Mesenchymal stem cell (in vitro differentiated cells and primary cell): ENCODE measurements around the gene MIER3.

Experiments used
- DNase-seq: peaks from one replicate; pipeline ENCODE4 v3.0.0-alpha.2; 2013
- H2AFZ ChIP-seq: one replicate; pipeline ENCODE4 v1.6.1; 2013; ENCODE audit warnings: low read depth, mild to moderate bottlenecking, control low read depth, inconsistent platforms, low read length, moderate library complexity
- H2AK5ac ChIP-seq: 2 replicates; pipeline ENCODE4 v1.6.1; 2013; ENCODE audit warnings: low read length, moderate library complexity, mild to moderate bottlenecking, inconsistent platforms; ENCODE audit not compliant: severe bottlenecking
- H2BK120ac ChIP-seq: one replicate; pipeline ENCODE4 v1.6.1; 2013; ENCODE audit warnings: low read depth, mild to moderate bottlenecking, inconsistent platforms, low read length, moderate library complexity
- H2BK12ac ChIP-seq, 2 experiments: one replicate each; pipeline ENCODE4 v1.6.1; 2013; ENCODE audit warnings: inconsistent platforms in 2 of 2, low read length in 2 of 2, mild to moderate bottlenecking in 2 of 2, moderate library complexity in 2 of 2, control low read depth in 1 of 2
- H2BK15ac ChIP-seq: one replicate; pipeline ENCODE4 v1.6.1; 2013; ENCODE audit warnings: mild to moderate bottlenecking, low read depth, inconsistent platforms; ENCODE audit not compliant: poor library complexity, severe bottlenecking
- H2BK5ac ChIP-seq: 2 replicates; pipeline ENCODE4 v1.6.1; 2013; ENCODE audit warnings: low read depth, mild to moderate bottlenecking, low read length, control low read depth, inconsistent platforms; ENCODE audit not compliant: poor library complexity, severe bottlenecking
- H3K14ac ChIP-seq, 2 experiments: one replicate each; pipeline ENCODE4 v1.6.1; 2013; ENCODE audit warnings: inconsistent platforms in 2 of 2, low read length in 2 of 2, control low read depth in 1 of 2, mild to moderate bottlenecking in 1 of 2, moderate library complexity in 1 of 2
- H3K18ac ChIP-seq, 2 experiments: one replicate each; pipeline ENCODE4 v1.6.1; 2013; ENCODE audit warnings: inconsistent platforms in 2 of 2, low read length in 2 of 2, control low read depth in 1 of 2, low read depth in 1 of 2, mild to moderate bottlenecking in 1 of 2
- H3K23ac ChIP-seq, 2 experiments: one replicate each; pipeline ENCODE4 v1.6.1; 2013; ENCODE audit warnings: inconsistent platforms in 2 of 2, low read length in 2 of 2, mild to moderate bottlenecking in 2 of 2, moderate library complexity in 2 of 2, control low read depth in 1 of 2
- H3K27ac ChIP-seq: 2 replicates; pipeline ENCODE4 v1.5.1; 2013; ENCODE audit warnings: mild to moderate bottlenecking, moderate library complexity, low read length, control low read depth, inconsistent platforms; ENCODE audit not compliant: poor library complexity, severe bottlenecking
- H3K27me3 ChIP-seq, 2 experiments: 2 replicates each; pipeline versions ENCODE4 v1.6.1 to v1.7.0; 2013; ENCODE audit warnings: low read length in 2 of 2, mild to moderate bottlenecking in 2 of 2, moderate library complexity in 2 of 2, control low read depth in 1 of 2, inconsistent platforms in 1 of 2; ENCODE audit not compliant: control insufficient read depth in 1 of 2, insufficient read depth in 1 of 2
- H3K36me3 ChIP-seq, 2 experiments: 2 replicates each; pipeline versions ENCODE4 v1.6.1 to v1.7.0; 2013; ENCODE audit warnings: low read length in 2 of 2, control low read depth in 1 of 2, inconsistent platforms in 1 of 2, low read depth in 1 of 2, mild to moderate bottlenecking in 1 of 2; ENCODE audit not compliant: insufficient read depth in 2 of 2, control insufficient read depth in 1 of 2
- H3K4ac ChIP-seq, 2 experiments: one replicate each; pipeline ENCODE4 v1.6.1; 2013; ENCODE audit warnings: inconsistent platforms in 2 of 2, low read length in 2 of 2, mild to moderate bottlenecking in 2 of 2, moderate library complexity in 2 of 2, control low read depth in 1 of 2, low read depth in 1 of 2
- H3K4me1 ChIP-seq: 2 replicates; pipeline ENCODE4 v1.6.1; 2013; ENCODE audit warnings: low read depth, low read length, control low read depth; ENCODE audit not compliant: control insufficient read depth, insufficient read depth
- H3K4me2 ChIP-seq: 2 replicates; pipeline ENCODE4 v1.6.1; 2013; ENCODE audit warnings: low read length, mild to moderate bottlenecking, inconsistent platforms; ENCODE audit not compliant: poor library complexity, severe bottlenecking
- H3K4me3 ChIP-seq, 2 experiments: 2 replicates each; pipeline versions ENCODE4 v1.5.1 to v1.7.0; 2013; ENCODE audit warnings: low read length in 2 of 2, mild to moderate bottlenecking in 2 of 2, control low read depth in 1 of 2, low read depth in 1 of 2; ENCODE audit not compliant: insufficient read depth in 1 of 2
- H3K79me1 ChIP-seq: replicated peaks from 2 replicates; pipeline ENCODE4 v1.6.1; 2013; ENCODE audit warnings: mild to moderate bottlenecking, control low read depth, low read length, inconsistent platforms; ENCODE audit not compliant: poor library complexity, severe bottlenecking
- H3K9ac ChIP-seq: 2 replicates; pipeline ENCODE4 v1.7.0; 2013; ENCODE audit warnings: mild to moderate bottlenecking, low read length, moderate library complexity
- H3K9me3 ChIP-seq: 2 replicates; pipeline ENCODE4 v1.7.0; 2013; ENCODE audit warnings: mild to moderate bottlenecking, low read length; ENCODE audit not compliant: control insufficient read depth
- H4K8ac ChIP-seq: one replicate; pipeline ENCODE4 v1.6.1; 2013; ENCODE audit warnings: inconsistent platforms, mild to moderate bottlenecking, low read length, moderate library complexity
- H4K91ac ChIP-seq: one replicate; pipeline ENCODE4 v1.6.1; 2013; ENCODE audit warnings: mild to moderate bottlenecking, low read length, inconsistent platforms
- WGBS: methylation state at CpG from one replicate; pipeline ENCODE4 v1.1.7; 2013; ENCODE audit warnings: mixed read lengths; 5-methylcytosine and 5-hydroxymethylcytosine counted together

The MIER3 gene

DNA sequence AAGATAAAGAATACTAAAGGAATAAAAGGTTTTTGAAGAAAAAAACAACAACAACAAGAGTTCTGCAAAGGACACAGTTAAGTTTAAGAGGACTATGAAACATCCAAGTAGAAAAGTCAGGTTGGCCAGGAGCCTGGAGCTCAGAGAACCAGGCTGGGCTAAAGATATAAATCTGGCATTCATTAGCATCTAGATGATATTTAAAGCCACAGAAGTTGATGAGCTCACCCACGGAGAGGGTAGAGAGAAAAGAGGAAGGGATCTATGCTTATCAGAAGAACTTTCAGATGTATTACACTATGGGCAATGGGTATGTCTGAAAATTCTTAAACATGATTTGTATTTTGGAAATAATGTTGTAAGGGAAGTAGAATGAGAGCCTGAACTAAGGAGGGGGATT, 9.9 kb downstream of the MIER3 start:
- Histone ChIP-seq H2BK12ac (no peak overlapping the region), H3K18ac (no peak overlapping the region), H3K27ac (no peak overlapping the region), H3K9ac (peak overlapping the region; percentile 14), H3K79me1 (peaks cover 23% of the 10 kb centered on the region), H3K9me3 (no peaks in the 10 kb centered on the region), H3K4me3 (no peak overlapping the region), H3K4me1 (no peaks in the 10 kb centered on the region), H4K8ac (no peak overlapping the region), H3K4me2 (no peak overlapping the region), H2BK5ac (no peak overlapping the region), H3K14ac (no peak overlapping the region), H2AFZ (no peak overlapping the region), H3K23ac (no peak overlapping the region), H3K36me3 (peaks cover 13 to 86% of the 10 kb centered on the region in 2 experiments), H2BK15ac (no peak overlapping the region), H4K91ac (no peak overlapping the region), H3K4ac (no peak overlapping the region), H2AK5ac (no peak overlapping the region), H3K27me3 (no peaks in the 10 kb centered on the region), H2BK120ac (no peak overlapping the region)
- DNase-seq, result no peak
- 88% methylated on average over 1 of the region's 1 CpG for WGBS

DNA sequence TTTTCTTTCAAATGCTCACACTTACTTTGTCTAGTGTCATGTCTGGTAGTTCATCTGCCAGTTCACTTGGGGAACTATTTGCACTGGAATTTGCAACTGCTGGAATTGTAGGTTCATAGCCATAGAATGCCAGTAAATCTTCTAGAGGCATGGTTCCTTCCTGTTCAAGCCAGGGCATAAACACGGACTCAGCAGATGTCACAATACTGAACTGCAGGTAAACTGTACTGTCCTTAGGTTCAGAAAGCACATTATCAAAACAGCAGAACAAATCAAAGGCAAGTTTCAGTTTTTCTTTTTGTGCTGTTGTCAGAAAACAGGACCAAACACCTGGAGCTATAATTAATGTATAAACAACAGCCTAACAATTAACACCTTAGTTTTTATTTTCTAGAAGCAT, 13.1 kb downstream of the MIER3 start:
- 88% methylated on average over 1 of the region's 1 CpG for WGBS
- no peak overlapping the region for H3K4me3 ChIP-seq
- H3K23ac ChIP-seq, result no peak overlapping the region
- H3K4ac ChIP-seq, result no peak overlapping the region
- H4K8ac ChIP-seq, result no peak overlapping the region
- no peak overlapping the region for H2BK5ac ChIP-seq
- no peak overlapping the region for H2BK15ac ChIP-seq
- H3K4me2 ChIP-seq, result no peak overlapping the region
- H3K79me1 ChIP-seq, result peaks cover 27% of the 10 kb centered on the region
- no peaks in the 10 kb centered on the region for H3K27me3 ChIP-seq
- H3K14ac ChIP-seq, result no peak overlapping the region
- no peak overlapping the region for H2BK120ac ChIP-seq
- peaks cover 18 to 88% of the 10 kb centered on the region in 2 experiments for H3K36me3 ChIP-seq
- no peak overlapping the region for H3K27ac ChIP-seq
- H2BK12ac ChIP-seq, result no peak overlapping the region
- no peak overlapping the region for H2AFZ ChIP-seq
- H3K9ac ChIP-seq, result no peak overlapping the region
- DNase-seq, result no peak
- H2AK5ac ChIP-seq, result no peak overlapping the region
- H3K18ac ChIP-seq, result no peak overlapping the region
- H4K91ac ChIP-seq, result no peak overlapping the region
- no peaks in the 10 kb centered on the region for H3K9me3 ChIP-seq
- no peaks in the 10 kb centered on the region for H3K4me1 ChIP-seq

DNA sequence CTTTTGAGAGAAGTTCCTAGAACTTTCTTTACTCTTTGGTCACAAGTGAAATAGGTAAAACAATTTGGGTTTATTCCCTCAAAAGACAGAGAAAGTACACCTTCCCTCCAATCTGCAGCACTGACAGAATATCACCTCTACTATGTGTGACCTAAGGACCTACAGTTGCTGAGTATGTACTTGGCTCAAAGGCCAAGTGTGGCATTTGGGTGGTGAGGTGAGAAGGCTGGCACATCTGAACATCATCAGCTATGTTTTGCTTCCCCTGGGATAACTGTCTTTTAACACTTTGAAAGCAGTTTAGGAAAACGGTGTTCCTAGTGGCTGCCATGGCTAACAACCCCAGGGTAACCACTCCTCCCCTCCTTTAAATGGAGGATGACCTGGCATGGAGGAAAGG, 17.6 kb downstream of the MIER3 start:
- H2BK5ac ChIP-seq, result no peak overlapping the region
- no peak overlapping the region for H2BK120ac ChIP-seq
- no peak overlapping the region for H3K23ac ChIP-seq
- no peak overlapping the region for H4K8ac ChIP-seq
- no peaks in the 10 kb centered on the region for H3K9me3 ChIP-seq
- no peak overlapping the region for H3K4me2 ChIP-seq
- no peak overlapping the region for H3K14ac ChIP-seq
- H3K36me3 ChIP-seq, result peaks cover 22 to 99% of the 10 kb centered on the region in 2 experiments
- H4K91ac ChIP-seq, result no peak overlapping the region
- no peak overlapping the region for H3K4me3 ChIP-seq
- DNase-seq, result no peak
- no peaks in the 10 kb centered on the region for H3K4me1 ChIP-seq
- H3K27me3 ChIP-seq, result no peaks in the 10 kb centered on the region
- no peak overlapping the region for H3K18ac ChIP-seq
- no peak overlapping the region for H2BK15ac ChIP-seq
- H3K9ac ChIP-seq, result no peak overlapping the region
- H2BK12ac ChIP-seq, result no peak overlapping the region
- H2AFZ ChIP-seq, result no peak overlapping the region
- 100% methylated on average over 1 of the region's 1 CpG for WGBS
- peaks cover 21% of the 10 kb centered on the region for H3K79me1 ChIP-seq
- no peak overlapping the region for H3K27ac ChIP-seq
- no peak overlapping the region for H3K4ac ChIP-seq
- no peak overlapping the region for H2AK5ac ChIP-seq

DNA sequence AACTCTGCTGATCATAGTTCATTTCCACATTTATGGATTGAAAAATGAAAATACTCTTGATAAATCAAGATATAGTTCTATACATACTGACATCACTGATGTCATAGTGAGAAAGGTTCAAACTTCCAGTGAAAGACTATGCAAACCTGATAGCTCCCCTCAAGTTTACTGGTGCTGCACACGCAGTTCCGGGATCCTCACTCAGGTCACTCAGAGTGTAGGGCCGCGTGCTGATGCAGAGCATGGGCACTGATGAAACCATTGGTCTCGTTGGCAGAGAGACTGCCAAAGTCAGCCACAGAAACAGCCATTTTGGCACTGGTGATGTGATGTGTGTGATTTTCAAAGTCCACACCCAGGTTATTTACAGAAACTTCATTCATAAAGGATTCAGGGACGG, 29.0 kb downstream of the MIER3 start:
- Histone ChIP-seq H3K18ac (no peak overlapping the region), H2BK12ac (no peak overlapping the region), H3K4me2 (no peak overlapping the region), H3K9me3 (no peaks in the 10 kb centered on the region), H3K9ac (no peak overlapping the region), H2BK5ac (no peak overlapping the region), H3K14ac (no peak overlapping the region), H4K8ac (no peak overlapping the region), H3K27me3 (no peaks in the 10 kb centered on the region), H3K4me3 (no peak overlapping the region), H3K79me1 (peaks cover 7% of the 10 kb centered on the region), H3K4ac (no peak overlapping the region), H4K91ac (no peak overlapping the region), H2BK15ac (no peak overlapping the region), H2BK120ac (no peak overlapping the region), H3K23ac (no peak overlapping the region), H3K27ac (no peak overlapping the region), H2AK5ac (no peak overlapping the region), H2AFZ (no peak overlapping the region), H3K36me3 (peaks cover 8 to 82% of the 10 kb centered on the region in 2 experiments), H3K4me1 (no peaks in the 10 kb centered on the region)
- WGBS, result over 99% methylated on average over 6 of the region's 6 CpGs
- no peak for DNase-seq
